Measurements from ENCODE around the gene APOL2.
"Not testable (repeated sequence)": the region's sequence is repeated elsewhere in the genome, so short reads cannot be mapped to it uniquely, and the experiment has no call there.

GRCh38 chr22:36263886-36264664, 24.7 kb upstream of the APOL2 start:
- not testable (repeated sequence) for TF ChIP-seq CTCF, POLR2A (IDR thresholded peaks at IDR 0.05)
